HepG2 (cell line): ENCODE results near the gene SFI1. TPM values are rescaled to one million over a fixed set of nuclear protein-coding genes. Genes with fewer than 3 reads are reported as not detected.

ENCODE experiments used
- ATF7-NPFF ChIP-seq: sonication (generic); formaldehyde crosslinking; IDR thresholded peaks from 2 replicates; pipeline ENCODE4 v1.8.1; 2023; ENCODE audit warnings: mild to moderate bottlenecking, low read depth, missing genetic modification reagents, moderate library complexity
- CREB1 ChIP-seq, 2 experiments: fragments of 450-650 bp in 1 of 2; IDR thresholded peaks; 2 replicates each; pipeline ENCODE4 v1.6.1; 2016 to 2017; ENCODE audit warnings: control low read depth in 1 of 2, mild to moderate bottlenecking in 1 of 2, missing compliant biosample characterization in 1 of 2, missing genetic modification characterization in 1 of 2
- DNMT1 ChIP-seq: sonication (generic); formaldehyde crosslinking; IDR thresholded peaks from 2 replicates; pipeline ENCODE4 v1.5.1; 2020; ENCODE audit warnings: mild to moderate bottlenecking, missing genetic modification reagents
- DNMT3B ChIP-seq: conservative IDR thresholded peaks from 2 replicates; pipeline ENCODE4 v1.6.1; 2016; ENCODE audit warnings: missing biosample characterization, control low read depth
- FOSL2 ChIP-seq: sonication (generic); formaldehyde crosslinking; IDR thresholded peaks from 2 replicates; pipeline ENCODE4 v1.4.0; 2020; ENCODE audit warnings: missing genetic modification reagents
- HNRNPLL ChIP-seq: fragments of 200-400 bp; formaldehyde crosslinking; IDR thresholded peaks from 2 replicates; pipeline ENCODE4 v1.6.1; 2017; ENCODE audit warnings: mild to moderate bottlenecking, low read depth, low read length; ENCODE audit not compliant: poor library complexity, severe bottlenecking
- KLF13 ChIP-seq: sonication (generic); formaldehyde crosslinking; IDR thresholded peaks from 2 replicates; pipeline ENCODE4 v1.4.0; 2020; ENCODE audit warnings: mild to moderate bottlenecking, missing genetic modification reagents
- MAF1 ChIP-seq: sonication (generic); formaldehyde crosslinking; IDR thresholded peaks from 2 replicates; pipeline ENCODE4 v1.5.0; 2020; ENCODE audit warnings: missing genetic modification reagents, borderline replicate concordance
- POLR2G ChIP-seq: fragments of 200-400 bp; formaldehyde crosslinking; IDR thresholded peaks from 2 replicates; pipeline ENCODE4 v1.6.1; 2018; ENCODE audit warnings: mild to moderate bottlenecking, low read depth, low read length, moderate library complexity
- ZNF10 ChIP-seq: sonication (generic); formaldehyde crosslinking; IDR thresholded peaks from 2 replicates; pipeline ENCODE4 v1.4.0; 2020; ENCODE audit warnings: mild to moderate bottlenecking, low read depth, missing genetic modification reagents, borderline replicate concordance
- ZNF205 ChIP-seq: IDR thresholded peaks from 2 replicates; pipeline ENCODE4 v1.6.1; 2018; ENCODE audit warnings: missing biosample characterization, missing genetic modification reagents
- ZNF292 ChIP-seq: sonication (generic); formaldehyde crosslinking; IDR thresholded peaks from 2 replicates; pipeline ENCODE4 v1.8.1; 2022; ENCODE audit warnings: mild to moderate bottlenecking, low read depth, missing genetic modification reagents, borderline replicate concordance
- ZNF335 ChIP-seq: sonication (generic); formaldehyde crosslinking; IDR thresholded peaks from 2 replicates; pipeline ENCODE4 v1.4.0; 2020; ENCODE audit warnings: missing genetic modification reagents
- ZNF670 ChIP-seq: sonication (generic); formaldehyde crosslinking; IDR thresholded peaks from 2 replicates; pipeline ENCODE4 v1.8.0; 2022; ENCODE audit warnings: mild to moderate bottlenecking, missing genetic modification reagents, borderline replicate concordance
- polyA plus RNA-seq, 8 experiments: library from polyadenylated mRNA; depleted of rRNA in 3 of 8; stranded (reverse) in 7 of 8; unstranded in 1 of 8; fragments of >200 nt; fragmentation: Illumina TruSeq in 4 of 8; extraction: Trizol in 4 of 8; gene quantifications; 2 replicates each; pipeline versions ENCODE4 v1.2.1 to v1.2.3, GENCODE V29; 2011 to 2016; ENCODE audit warnings: low read depth in 4 of 8, missing spikeins in 1 of 8, mixed read lengths in 1 of 8; ENCODE audit not compliant: insufficient read depth in 1 of 8
- total RNA-seq, 5 experiments: library from RNA; depleted of rRNA; stranded (reverse); fragments of >200 nt; fragmentation: Illumina TruSeq; extraction: Trizol; gene quantifications; 2 replicates each; pipeline ENCODE4 v1.2.3, GENCODE V29; 2016; ENCODE audit warnings: low read depth in 1 of 5
- TF ChIP-seq, protein P1 (sequence below): IDR thresholded peaks from 2 replicates; pipeline ENCODE4 v1.6.1; 2016; ENCODE audit warnings: mild to moderate bottlenecking
- TF ChIP-seq, protein P2 (sequence below): sonication (generic); formaldehyde crosslinking; IDR thresholded peaks from 2 replicates; pipeline ENCODE4 v1.8.1; 2022; ENCODE audit warnings: mild to moderate bottlenecking, missing genetic modification reagents
- TF ChIP-seq, protein P3 (sequence below): sonication (generic); formaldehyde crosslinking; IDR thresholded peaks from 2 replicates; pipeline ENCODE4 v1.4.0; 2020; ENCODE audit warnings: missing genetic modification reagents, borderline replicate concordance
- TF ChIP-seq, protein P4 (sequence below): sonication (generic); formaldehyde crosslinking; IDR thresholded peaks from 2 replicates; pipeline ENCODE4 v1.9.0; 2022; ENCODE audit warnings: low read depth, missing genetic modification reagents

The SFI1 gene
- total and polyA plus RNA-seq, 2 of the 13 experiments (the other 11 are each of a cell fraction or from before 2014, with no cell fraction given): 20.5 to 40.1 TPM

DNA sequence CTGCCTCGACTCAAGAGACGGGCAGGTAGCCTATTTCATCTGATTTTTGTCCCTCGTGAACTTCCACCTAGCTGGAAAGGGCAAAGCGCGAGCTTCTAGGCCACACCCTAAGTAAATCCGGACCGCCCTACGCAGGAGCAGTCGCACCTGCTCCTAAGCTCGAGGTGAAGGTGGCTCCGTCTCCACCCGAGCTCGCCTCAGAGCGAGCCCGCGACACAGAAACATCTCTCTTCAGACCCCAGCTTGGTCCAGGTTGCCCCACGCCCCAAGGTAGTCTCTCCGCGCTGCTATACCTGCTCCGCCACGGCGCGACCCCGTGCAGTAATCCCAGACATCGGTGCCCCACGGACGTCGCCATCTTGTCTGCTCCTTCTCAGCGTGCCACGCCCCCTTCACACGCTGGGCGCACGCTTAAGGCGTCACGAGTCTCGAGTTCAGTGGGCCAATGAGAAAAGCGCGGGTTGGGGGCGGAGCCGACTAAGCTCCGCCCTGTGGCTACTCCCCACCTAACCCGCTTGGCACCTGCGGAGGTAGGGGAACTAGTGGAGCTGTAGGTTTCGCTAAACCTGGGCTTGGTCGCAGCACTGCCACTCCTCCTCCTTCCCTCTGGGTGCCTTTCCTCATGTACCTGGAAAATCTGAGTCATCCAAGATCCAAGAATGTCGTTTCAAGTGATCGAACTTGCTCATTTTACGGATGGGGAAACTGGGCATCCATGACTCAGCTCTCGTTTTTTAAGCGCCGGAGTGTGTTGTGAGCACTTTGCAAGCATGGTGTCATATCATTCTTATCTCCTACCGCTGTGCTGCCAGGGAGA lies 165.7 kb downstream of the SFI1 start, which contains the start of gene PISD (continued):
- TF ChIP-seq, protein P1, sequence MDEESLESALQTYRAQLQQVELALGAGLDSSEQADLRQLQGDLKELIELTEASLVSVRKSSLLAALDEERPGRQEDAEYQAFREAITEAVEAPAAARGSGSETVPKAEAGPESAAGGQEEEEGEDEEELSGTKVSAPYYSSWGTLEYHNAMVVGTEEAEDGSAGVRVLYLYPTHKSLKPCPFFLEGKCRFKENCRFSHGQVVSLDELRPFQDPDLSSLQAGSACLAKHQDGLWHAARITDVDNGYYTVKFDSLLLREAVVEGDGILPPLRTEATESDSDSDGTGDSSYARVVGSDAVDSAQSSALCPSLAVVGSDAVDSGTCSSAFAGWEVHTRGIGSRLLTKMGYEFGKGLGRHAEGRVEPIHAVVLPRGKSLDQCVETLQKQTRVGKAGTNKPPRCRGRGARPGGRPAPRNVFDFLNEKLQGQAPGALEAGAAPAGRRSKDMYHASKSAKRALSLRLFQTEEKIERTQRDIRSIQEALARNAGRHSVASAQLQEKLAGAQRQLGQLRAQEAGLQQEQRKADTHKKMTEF (CRISPR knock-in tag): peak; percentile 83
- TF ChIP-seq ZNF335: peak; percentile 40; the same call in 1 of the 2 replicates
- 0 out of 2 replicates have a peak, but pooled peaks have one; percentile 74 for TF ChIP-seq DNMT3B (CRISPR knock-in tag)
- no peak for TF ChIP-seq ZNF10 (CRISPR knock-in tag)
- no peak; the same call in 1 of the 2 replicates for TF ChIP-seq DNMT1
- TF ChIP-seq CREB1 (IDR thresholded peaks at IDR 0.05): peak; percentile 97
- TF ChIP-seq CREB1 (CRISPR knock-in tag; IDR thresholded peaks at IDR 0.05): peak; percentile 100
- TF ChIP-seq KLF13: peak; percentile 99
- TF ChIP-seq, protein P2, sequence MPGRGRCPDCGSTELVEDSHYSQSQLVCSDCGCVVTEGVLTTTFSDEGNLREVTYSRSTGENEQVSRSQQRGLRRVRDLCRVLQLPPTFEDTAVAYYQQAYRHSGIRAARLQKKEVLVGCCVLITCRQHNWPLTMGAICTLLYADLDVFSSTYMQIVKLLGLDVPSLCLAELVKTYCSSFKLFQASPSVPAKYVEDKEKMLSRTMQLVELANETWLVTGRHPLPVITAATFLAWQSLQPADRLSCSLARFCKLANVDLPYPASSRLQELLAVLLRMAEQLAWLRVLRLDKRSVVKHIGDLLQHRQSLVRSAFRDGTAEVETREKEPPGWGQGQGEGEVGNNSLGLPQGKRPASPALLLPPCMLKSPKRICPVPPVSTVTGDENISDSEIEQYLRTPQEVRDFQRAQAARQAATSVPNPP: no peak
- TF ChIP-seq ZNF292 (CRISPR knock-in tag): no peak
- peak; percentile 80 for TF ChIP-seq HNRNPLL
- TF ChIP-seq ZNF670 (CRISPR knock-in tag): peak; percentile 85; the same call in 1 of the 2 replicates
- 0 out of 2 replicates have a peak, but pooled peaks have one; percentile 54 for TF ChIP-seq FOSL2 (CRISPR knock-in tag)
- TF ChIP-seq MAF1 (CRISPR knock-in tag): no peak
- TF ChIP-seq ZNF205 (CRISPR knock-in tag): no peak; the same call in 1 of the 2 replicates
- peak; percentile 93 for TF ChIP-seq POLR2G
- peak; percentile 7 for TF ChIP-seq ATF7-NPFF (CRISPR knock-in tag)
- TF ChIP-seq, protein P3, sequence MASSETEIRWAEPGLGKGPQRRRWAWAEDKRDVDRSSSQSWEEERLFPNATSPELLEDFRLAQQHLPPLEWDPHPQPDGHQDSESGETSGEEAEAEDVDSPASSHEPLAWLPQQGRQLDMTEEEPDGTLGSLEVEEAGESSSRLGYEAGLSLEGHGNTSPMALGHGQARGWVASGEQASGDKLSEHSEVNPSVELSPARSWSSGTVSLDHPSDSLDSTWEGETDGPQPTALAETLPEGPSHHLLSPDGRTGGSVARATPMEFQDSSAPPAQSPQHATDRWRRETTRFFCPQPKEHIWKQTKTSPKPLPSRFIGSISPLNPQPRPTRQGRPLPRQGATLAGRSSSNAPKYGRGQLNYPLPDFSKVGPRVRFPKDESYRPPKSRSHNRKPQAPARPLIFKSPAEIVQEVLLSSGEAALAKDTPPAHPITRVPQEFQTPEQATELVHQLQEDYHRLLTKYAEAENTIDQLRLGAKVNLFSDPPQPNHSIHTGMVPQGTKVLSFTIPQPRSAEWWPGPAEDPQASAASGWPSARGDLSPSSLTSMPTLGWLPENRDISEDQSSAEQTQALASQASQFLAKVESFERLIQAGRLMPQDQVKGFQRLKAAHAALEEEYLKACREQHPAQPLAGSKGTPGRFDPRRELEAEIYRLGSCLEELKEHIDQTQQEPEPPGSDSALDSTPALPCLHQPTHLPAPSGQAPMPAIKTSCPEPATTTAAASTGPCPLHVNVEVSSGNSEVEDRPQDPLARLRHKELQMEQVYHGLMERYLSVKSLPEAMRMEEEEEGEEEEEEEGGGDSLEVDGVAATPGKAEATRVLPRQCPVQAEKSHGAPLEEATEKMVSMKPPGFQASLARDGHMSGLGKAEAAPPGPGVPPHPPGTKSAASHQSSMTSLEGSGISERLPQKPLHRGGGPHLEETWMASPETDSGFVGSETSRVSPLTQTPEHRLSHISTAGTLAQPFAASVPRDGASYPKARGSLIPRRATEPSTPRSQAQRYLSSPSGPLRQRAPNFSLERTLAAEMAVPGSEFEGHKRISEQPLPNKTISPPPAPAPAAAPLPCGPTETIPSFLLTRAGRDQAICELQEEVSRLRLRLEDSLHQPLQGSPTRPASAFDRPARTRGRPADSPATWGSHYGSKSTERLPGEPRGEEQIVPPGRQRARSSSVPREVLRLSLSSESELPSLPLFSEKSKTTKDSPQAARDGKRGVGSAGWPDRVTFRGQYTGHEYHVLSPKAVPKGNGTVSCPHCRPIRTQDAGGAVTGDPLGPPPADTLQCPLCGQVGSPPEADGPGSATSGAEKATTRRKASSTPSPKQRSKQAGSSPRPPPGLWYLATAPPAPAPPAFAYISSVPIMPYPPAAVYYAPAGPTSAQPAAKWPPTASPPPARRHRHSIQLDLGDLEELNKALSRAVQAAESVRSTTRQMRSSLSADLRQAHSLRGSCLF (CRISPR knock-in tag): no peak
- TF ChIP-seq, protein P4, sequence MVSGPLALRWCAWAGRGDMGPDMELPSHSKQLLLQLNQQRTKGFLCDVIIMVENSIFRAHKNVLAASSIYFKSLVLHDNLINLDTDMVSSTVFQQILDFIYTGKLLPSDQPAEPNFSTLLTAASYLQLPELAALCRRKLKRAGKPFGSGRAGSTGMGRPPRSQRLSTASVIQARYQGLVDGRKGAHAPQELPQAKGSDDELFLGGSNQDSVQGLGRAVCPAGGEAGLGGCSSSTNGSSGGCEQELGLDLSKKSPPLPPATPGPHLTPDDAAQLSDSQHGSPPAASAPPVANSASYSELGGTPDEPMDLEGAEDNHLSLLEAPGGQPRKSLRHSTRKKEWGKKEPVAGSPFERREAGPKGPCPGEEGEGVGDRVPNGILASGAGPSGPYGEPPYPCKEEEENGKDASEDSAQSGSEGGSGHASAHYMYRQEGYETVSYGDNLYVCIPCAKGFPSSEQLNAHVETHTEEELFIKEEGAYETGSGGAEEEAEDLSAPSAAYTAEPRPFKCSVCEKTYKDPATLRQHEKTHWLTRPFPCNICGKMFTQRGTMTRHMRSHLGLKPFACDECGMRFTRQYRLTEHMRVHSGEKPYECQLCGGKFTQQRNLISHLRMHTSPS: peak; percentile 54; the same call in 1 of the 2 replicates
